HG03469 (cell line): ENCODE results near the gene PLA2G5.
"Not testable (repeated sequence)": the region's sequence is repeated elsewhere in the genome, so short reads cannot be mapped to it uniquely, and the experiment has no call there.

Source experiments
- ATAC-seq: cut with Tn5 transposase; IDR thresholded peaks from one replicate; pipeline ENCODE4 v1.9.1; 2021; ENCODE audit warnings: mild to moderate bottlenecking, moderate library complexity, moderate number of reproducible peaks; ENCODE audit not compliant: unreplicated experiment

The PLA2G5 gene

DNA sequence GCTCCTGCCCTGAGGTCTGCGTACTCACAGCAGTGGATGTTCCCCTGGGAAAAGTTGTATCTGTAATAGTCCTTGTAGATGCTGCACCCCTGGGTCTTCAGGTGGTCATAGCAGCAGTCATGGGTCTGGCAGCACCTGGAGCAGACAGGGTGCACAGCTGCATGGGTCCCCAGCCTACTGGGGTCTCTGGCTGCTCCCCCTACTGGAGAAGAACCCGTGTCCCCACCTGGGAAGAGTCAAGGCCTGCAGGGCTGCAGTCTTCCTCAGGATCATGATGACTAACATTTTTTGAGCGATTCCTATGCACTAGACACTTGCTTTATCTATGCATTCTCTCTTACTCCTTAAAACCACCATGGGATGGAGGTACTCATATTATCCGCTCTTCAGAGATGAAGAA, 45.5 kb downstream of the PLA2G5 start:
- no peak for ATAC-seq

DNA sequence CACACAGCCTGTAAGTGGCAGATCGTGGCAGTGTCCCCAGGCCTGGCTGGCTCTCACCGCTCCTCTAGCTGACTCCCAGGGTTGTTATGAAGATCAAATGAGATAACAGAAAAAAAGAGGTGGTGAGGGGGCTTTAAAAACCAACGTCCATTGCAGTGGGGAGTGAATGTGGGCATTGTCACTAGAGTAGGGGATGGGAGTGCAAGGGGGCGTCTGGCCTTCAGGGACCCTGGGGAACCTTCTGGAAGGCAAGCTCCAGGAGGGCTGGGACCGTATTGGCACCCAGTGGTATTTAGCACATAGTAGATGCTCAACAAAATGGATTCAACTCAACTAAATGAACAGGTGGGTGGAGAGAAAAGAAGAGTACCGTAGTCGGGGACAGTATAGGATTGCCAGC, 45.9 kb downstream of the PLA2G5 start:
- no peak for ATAC-seq

DNA sequence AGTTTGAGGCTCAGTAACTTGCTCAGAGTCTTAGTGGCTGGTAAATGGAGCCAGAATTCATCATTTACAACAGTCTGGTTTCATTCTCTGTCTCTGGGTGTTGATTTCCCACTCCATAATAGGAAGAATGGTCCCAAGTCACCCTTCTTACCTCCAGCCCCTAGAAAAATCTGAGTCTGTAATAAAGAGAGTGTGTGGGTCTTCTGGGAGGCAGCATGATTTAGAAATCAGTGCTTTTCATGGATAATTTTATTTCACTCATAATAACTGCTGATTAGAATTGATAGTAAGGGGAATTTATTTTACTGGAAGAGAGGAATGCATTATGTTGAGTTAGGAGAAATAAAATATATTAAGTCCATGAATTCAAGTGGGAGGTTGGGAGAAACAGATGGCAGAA, 47.2 kb downstream of the PLA2G5 start:
- no peak for ATAC-seq

DNA sequence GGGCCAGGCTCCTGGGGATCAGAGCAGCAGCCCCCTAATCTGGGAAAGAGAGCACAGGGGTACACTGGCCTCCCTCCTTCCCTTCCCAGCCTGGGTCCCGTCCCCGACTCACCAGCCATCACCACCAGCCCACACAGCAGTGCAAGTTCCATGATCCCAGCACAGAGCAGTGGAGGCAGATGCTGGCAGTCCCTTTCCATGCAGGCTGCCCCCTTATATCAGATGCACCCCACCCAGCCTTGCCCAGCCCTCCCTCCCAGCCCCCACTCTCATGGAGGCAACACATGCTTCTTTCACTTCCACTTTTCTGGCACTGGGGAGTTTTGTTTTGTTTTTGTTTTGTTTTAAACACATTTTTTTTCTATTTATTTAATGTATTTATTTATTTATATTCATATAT, 49.4 kb downstream of the PLA2G5 start, which contains the start of gene PLA2G2D:
PLA2G2D (minus strand) TSS at position 190 of the 400 bp plus-strand sequence; CDS start at position 152, 38 bp downstream.
- ATAC-seq: no peak

DNA sequence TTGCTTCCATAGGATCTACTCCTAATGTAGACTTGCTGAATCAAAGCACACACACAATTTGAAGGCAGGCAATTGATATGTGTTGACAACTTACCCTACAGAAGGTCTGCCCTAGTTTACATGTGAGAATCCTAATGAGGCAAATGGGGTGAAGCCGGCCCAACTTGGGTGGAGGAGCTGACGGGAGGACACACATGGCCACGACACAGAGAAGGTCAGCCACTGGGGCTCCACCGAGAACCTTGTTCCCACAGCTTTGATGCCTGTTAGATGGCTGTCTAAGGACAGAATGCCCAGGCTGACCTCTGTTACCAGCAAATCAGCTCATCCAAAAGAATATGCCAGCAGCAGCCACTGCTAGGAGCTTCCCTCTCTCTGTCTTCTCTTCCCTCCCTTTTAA, 50.8 kb downstream of the PLA2G5 start:
- no peak for ATAC-seq

DNA sequence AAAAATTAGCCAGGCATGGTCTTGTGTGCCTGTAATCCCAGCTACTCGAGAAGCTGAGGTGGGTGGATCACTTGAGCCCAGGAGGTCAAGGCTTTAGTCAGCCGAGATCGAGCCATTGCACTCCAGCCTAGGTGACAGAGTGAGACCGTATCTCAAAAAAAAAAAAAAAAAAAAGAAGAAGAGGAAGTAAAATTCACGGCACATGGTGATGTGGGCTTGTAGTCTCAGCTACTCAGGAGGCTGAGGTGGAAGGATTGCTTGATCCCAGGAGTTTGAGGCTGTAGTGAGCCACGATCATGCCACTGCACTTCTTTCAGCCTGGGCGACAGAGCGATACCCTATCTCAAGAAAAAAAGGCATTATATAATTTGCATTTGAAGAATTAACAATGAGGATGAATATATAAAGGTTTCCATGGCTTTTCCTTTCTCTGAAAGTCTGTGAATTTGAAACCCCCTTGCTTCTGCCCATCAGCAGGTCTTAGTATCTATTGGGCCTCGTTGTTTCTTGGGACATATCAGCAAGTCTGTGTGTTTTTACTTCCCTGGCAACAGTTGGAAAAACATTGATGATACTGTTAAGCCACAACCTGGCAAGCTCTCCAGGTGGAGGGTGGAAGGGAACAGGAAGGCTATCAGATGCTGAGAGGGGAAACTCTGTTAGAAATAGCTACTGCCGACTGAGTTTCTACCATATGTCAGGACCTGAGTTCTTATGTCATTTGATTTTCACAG, 53.9 kb downstream of the PLA2G5 start:
- no peak for ATAC-seq

DNA sequence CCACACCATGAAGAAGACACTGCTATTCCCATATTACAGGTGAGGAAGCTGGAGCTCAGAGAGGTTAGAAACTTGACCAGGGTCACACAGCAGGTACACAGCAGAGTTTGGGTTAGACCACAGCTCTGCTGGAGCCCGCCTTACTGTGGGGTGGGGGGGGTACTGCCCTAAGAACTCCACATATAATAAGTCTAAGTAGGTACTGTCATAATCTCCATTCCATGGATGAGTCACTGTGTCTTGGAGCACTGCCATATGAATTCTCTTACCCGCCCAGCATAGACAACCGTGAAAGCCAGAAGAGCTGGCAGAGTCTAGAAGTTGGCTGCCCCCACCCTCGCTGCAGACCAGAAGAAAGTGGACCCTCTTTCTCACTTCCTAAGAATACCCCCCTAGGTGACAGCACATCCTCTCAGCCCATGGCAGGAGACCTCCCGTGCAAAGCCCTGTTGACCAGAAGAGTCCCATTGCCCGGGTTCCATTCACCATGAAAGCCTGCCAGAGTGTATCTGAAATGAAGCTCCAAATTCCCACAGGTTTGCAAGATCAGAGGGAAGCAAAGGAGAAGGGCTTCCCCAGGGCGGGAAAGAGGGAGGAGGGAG, 54.6 kb downstream of the PLA2G5 start:
- ATAC-seq: no peak

DNA sequence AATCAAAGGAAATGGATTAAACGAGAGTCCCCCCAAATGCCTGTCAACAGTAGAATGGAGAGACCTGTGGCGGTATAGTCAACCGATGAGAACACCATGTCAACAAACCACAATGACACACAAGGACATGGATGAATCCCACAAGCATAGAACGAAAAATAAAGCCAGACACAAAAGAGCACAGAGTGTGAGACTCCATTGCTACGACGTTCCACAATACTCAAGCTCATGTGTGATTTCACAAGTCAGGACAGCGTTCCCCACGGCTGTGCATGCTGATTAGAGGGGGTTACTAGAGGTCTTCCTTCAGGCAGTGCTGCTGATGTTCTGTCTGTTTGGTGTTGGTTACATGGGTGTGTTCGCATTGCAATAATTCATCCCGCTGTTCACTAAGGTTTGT, 55.1 kb downstream of the PLA2G5 start:
- ATAC-seq: no peak

DNA sequence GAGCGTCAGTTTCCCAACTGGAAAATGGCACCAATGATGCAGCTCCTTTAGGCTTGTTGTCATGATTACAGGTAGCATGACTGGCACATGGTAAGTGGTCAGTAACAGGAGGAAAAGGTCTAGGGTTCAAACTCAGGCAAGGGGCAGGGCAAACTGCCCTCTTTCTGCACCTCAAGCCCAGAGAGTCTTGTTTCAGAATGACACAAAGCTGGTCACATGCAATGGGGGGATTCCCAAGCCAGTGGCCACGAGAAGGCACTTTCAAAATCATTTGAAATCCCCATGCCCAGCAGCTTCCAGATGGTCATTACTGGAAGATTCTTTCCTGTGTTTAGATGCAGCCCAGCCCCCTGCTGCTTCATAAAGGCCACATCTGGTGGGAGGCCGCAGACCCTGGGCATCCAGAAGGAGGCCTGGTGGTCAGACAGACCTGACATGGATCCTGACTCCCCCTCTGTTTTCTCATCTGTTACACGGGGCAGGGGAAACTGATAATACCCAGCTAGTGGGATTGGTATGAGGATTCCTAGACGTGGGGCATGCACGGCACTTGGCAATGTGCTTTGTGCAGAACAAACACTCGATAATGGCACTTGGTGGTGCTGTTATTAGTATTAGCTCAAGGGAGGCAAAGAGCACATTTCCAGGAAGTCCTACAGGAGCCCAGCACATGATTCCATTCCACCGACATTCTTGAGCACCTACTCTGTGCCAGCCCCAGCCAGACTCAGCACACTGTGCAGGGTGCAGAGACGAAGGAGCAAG, 56.2 kb downstream of the PLA2G5 start:
- no peak for ATAC-seq

DNA sequence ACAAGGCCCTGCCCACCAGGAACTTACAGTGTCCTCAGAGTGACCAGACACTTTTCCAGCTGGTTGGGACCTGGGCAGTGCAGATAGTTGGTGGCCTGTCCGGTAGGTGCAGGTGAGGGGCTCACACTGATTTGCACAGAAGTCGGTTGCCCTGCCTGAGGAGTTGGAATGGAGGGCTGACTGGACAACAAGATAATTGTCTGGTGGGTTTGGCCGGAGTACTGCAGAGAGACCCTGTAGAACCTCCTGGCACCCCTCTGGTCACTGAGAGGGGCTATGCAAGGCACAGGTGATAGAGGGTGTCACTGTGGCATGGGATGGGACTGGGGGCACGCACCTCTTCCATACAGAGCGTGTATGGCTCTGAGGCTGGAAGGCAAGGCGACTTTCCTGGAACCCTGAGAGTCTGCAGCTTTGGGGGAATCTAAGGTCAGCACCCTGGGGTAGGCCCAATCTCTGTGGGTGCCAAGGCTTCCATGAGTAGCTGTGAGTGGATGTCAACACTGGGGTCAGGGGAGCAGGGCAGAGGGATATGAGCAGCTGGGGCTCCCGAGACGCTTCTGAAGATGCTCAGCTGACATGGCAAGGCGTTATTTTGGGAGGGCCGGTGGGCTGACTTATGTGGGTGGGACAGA, 56.9 kb downstream of the PLA2G5 start:
- no peak for ATAC-seq

DNA sequence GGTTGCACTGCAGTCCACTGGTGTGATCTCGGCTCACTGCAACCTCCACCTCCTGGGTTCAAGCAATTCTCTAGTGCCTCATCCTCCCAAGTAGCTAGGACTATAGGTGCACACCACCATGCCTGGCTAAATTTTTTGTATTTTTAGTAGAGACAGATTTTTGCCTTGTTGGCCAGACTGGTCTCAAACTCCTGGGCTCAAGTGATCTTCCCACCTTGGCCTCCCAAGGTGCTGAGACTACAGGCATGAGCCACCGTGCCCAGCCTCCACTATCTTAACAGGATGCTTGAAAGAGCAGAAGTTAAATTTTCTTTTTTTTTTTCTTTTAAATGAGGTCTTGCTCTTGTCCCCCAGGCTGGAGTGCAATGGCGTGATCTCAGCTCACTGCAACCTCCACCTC, 60.5 kb downstream of the PLA2G5 start:
- not testable (repeated sequence) for ATAC-seq

DNA sequence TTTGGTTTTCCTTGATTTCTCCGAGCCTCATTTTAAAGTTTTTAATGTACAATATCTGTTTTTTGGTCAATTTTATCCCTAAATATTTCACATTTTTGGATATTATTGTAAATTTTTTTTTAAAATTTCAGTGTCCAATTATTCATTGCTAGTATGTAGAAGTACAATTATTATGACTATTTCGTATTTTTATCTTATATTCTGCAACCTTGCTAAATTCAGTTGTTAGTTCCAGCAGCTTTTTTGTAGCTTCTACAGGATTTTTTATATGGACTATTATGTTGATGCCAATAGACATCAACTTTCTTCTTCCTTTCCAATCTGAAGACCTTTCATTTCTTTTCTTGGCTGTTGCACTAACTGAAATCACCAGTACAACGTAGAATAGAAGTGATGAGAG, 65.0 kb downstream of the PLA2G5 start:
- ATAC-seq: no peak

DNA sequence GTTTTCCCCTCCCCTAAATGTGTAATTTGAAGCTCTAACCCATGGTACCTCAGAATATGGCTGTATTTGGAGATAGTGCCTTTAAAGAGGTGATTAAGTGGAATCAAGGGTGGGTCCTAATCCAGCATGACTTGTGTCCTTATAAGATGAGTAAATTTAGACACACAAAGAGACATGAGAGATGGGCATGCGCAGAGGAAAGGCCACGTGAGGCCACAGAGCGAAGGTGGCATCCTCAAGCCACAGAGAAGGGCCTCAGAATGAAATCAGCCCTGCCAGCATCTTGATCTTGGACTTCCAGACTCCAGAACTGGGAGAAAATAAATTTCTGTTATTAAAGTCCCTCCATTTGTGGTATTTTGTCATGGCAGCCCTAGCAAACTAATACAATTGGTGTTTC, 66.3 kb downstream of the PLA2G5 start:
- no peak for ATAC-seq

DNA sequence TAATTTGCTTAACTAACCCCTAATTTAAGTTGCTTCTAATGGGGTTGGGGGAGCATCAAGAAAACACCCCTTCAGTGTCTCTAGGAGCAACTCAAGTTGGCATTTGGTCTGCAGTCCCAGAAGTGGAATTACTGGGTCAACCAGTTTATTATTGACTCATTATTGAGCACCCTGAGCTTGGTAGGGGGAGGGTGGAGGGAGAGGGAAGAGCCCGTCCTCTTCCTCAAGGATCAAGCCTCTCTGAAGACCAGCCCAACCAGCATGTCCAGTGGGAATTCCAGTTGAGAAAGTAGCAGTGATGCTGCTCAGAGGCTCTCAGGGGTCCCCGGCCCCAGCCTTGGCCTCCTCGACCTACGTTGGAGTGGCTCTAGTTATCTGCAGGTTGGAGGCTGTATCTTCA, 67.1 kb downstream of the PLA2G5 start:
- ATAC-seq: no peak

DNA sequence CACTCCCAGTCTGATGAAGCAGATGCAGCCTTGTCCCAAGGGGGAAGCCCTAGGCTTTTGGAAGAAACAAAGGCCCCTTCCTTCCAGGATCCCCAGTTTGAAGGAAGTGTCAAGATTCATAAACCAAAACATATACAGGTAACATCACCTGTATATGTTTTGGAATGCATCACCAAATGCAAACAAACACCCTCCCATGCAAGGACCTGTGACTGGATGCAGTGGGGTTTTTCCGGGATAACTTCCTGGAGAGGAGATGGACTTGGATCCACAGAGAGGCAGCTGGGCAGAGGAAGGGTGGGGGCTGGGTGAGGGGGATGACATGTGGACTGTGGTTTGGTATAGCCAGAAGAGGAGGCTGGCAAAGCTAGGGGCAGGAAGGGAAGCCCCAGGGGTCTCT, 67.6 kb downstream of the PLA2G5 start:
- no peak for ATAC-seq

DNA sequence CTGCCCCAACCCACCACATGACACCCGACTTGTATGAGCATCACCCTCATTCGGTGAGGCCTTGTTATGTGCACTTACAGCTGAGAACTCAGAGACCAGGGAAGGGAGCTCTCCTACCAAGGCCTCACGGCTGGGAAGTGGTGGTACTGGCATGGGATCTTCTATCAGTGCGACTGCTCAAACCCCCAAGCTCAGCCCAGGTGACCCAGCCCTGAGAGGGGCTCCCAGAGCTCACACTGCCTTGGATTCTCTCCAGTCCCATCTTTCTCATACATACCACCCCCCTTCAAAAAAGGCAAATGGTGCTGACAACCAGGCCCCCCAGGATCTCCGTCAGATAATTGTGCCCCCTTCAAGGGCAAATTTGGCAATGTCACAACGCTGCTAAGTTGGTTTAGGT, 68.4 kb downstream of the PLA2G5 start:
- no peak for ATAC-seq

DNA sequence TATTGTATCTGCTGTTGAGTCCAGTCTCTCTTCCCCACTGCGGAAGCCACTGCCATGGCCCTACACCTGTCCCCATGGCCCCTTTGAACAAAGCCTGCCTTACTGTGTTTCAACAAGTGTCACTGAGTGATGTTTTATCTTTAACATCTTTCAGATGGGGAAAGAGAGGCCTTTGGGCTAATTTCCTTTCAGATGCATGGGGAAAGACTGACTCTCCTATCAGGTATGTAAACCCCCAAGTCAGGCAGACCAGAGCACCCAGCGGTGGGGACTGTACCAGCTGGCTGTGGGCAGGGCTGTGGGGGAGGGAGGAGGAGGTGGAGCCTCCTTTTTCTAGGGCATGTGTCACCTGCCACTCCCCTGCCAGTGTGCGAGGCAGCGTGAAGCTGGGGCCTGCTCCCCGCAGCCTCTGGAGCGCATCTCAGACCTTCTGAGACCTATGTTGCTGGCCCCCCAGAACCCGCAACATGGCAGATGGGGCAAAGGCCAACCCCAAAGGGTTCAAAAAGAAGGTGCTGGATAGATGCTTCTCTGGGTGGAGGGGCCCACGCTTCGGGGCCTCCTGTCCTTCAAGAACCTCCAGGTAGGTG, 69.1 kb downstream of the PLA2G5 start, which contains the start of gene PLA2G2F:
PLA2G2F (plus strand) TSS at position 363 of the 590 bp plus-strand sequence; CDS start at position 468, 105 bp downstream.
- no peak for ATAC-seq

DNA sequence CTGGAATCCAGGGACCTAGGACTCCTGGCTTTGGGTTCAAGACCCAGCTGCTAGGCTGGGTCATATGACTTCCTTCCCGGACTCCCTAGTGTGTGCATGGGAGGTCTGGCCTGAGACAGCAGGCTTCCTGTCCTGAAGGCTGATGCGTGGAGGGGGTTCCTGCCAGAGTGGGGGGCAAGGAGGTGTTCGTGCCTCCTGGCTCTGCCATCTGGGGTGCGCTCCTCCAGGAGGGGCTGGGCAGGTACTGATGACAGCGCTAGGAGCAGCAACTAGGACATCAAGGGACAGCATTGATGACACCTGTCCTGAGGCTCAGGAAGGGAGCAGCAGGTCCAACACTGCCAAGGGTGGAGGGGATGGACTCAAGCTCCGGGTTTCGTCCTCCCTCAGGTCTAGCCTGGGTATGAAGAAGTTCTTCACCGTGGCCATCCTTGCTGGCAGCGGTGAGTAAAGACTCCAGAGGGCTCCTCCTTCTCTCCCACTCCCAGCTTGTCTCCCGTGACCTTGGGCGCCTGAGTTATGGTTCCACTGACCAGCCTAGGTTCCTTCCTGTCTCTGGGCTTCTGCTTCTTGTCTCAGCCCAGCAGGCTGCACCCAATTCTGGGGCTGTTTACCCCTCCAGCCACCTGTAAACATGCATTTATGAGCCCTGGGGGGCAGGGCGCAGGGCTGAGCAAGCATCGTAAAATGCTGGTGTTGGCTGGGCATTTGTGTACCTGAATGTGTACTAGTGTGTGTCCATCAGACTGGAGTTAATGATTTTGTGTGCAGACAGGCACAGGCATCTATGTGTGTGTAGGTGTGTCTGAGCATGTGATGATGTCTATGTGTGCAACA, 70.0 kb downstream of the PLA2G5 start:
- ATAC-seq: no peak

DNA sequence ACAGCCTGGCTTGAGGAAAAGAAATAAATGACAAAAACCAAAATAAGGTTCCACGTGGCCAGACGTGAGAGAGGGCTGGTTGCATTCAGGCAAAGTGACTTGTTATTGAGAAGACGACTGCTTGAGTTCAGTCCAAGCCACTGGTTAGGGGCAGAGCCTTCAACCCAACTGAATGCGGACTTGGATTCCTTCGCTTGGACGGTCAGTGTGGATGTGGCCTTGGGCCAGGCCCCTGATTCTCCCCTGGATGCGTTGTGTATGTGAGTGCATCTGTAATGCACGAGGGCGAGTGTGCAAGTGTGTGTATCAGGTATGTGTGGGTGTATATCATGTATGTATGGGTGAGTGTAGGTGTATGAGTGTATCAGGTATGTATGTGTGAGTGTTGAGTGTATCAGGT, 71.0 kb downstream of the PLA2G5 start:
- no peak for ATAC-seq

DNA sequence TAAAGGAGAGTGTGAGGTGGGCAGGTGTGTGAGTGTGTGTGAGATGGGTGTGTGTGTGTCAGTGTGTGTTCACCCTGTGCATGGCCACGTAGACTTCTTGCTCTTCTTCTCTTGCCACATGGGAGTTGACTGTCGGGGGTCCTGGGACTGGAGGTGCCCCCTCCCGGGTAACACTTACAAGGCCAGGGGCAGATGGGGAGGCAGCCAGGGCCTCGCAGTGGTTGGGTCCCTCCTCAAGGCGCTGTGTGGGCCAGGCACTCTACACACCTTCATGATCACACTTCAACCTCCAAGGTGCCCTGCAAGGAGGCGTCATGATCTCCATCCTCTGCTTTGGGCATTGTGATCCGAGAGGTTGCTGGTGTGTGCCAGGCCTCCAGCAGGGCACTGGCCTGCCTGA, 71.5 kb downstream of the PLA2G5 start:
- no peak for ATAC-seq
